ENCODE data around the gene PPP5C.

DNA sequence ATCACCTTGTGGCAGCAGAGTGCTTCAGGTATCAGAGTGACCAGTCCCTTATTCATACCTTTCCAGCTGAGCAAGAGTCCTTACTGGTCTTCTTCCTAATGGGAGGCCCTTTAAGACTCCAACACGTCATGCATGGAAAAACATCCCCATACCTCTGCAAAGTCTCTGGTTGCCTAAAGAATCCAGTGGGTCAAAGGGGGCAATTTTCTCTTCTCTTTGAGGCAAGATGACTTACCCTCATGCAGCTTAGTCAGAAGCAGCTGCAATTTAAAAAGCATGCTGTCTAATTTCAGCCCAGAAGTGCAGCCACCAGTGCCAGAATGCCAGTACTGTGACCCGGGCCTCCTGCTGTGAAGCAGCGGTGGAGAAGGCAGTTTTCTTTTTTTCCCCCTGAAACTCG, 18.7 kb downstream of the PPP5C start:
- TF ChIP-seq, protein P1, sequence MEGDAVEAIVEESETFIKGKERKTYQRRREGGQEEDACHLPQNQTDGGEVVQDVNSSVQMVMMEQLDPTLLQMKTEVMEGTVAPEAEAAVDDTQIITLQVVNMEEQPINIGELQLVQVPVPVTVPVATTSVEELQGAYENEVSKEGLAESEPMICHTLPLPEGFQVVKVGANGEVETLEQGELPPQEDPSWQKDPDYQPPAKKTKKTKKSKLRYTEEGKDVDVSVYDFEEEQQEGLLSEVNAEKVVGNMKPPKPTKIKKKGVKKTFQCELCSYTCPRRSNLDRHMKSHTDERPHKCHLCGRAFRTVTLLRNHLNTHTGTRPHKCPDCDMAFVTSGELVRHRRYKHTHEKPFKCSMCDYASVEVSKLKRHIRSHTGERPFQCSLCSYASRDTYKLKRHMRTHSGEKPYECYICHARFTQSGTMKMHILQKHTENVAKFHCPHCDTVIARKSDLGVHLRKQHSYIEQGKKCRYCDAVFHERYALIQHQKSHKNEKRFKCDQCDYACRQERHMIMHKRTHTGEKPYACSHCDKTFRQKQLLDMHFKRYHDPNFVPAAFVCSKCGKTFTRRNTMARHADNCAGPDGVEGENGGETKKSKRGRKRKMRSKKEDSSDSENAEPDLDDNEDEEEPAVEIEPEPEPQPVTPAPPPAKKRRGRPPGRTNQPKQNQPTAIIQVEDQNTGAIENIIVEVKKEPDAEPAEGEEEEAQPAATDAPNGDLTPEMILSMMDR (IDR thresholded peaks at IDR 0.05; ENCODE audit: borderline replicate concordance, extremely low read depth, low read length, poor library complexity, severe bottlenecking) = no peak
- TF ChIP-seq EZH2 (IDR thresholded peaks at IDR 0.05; ENCODE audit: borderline replicate concordance, low read depth, low read length, severe bottlenecking) = no peak
